GM18511 (cell line): Measurements from ENCODE around the gene ENPP3.
"Not testable (repeated sequence)": the region's sequence is repeated elsewhere in the genome, so short reads cannot be mapped to it uniquely, and the experiment has no call there.

ENCODE experiments used
- ATAC-seq: cut with Tn5 transposase; IDR thresholded peaks from one replicate; pipeline ENCODE4 v1.9.1; 2021; ENCODE audit warnings: mild to moderate bottlenecking, moderate library complexity; ENCODE audit not compliant: unreplicated experiment

ENPP3 gene

DNA sequence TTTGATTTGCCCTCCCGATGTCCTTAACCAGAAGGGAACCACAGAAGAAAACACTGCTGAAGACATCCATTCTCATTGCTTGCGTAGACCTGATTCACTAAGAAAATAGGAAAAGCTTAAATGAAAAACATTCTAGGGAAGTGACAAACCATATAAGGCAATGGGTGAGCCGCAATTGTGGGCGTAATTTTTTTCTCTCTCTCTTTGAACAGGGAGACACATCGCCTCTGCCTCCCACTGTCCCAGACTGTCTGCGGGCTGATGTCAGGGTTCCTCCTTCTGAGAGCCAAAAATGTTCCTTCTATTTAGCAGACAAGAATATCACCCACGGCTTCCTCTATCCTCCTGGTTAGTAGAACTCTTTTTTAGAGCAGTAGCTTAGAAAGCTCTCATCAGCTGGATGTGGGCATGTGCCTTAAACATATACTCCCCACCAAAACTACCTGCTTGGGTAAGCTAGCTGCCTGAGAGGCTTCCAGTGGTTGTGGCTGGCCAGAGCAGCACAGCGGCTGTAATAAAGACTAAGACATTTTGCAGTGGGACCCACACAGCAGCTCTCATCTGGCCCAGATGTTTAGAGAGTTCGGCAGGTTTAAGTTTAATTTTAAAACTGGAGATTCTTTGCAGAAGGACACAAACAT lies 96.4 kb downstream of the ENPP3 start:
- no peak for ATAC-seq

DNA sequence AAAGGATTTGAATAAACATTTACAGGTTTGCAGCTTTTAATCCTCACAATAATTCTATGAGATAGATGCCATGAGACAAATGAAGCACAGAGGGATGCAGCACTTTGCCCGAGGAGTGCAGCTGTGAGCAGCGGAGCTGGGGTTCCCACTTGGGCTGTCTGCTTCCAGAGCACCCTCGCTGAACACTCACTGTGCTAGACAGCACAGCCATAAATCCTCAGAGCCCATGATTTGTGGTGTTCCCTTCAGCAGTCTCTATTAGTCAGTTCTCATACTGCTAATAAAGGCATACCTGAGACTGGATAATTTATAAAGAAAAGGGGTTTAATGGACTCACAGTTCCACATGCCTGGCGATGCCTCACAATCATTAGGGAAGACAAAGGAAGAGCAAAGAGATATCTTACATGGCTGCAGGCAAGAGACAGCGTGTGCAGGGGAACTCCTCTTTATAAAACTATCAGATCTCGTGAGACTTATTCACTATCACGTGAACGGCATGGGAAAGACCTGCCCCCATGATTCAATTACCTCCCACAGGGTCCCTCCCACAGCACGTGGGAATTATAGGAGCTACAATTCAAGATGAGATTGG lies 99.0 kb downstream of the ENPP3 start:
- ATAC-seq = no peak

DNA sequence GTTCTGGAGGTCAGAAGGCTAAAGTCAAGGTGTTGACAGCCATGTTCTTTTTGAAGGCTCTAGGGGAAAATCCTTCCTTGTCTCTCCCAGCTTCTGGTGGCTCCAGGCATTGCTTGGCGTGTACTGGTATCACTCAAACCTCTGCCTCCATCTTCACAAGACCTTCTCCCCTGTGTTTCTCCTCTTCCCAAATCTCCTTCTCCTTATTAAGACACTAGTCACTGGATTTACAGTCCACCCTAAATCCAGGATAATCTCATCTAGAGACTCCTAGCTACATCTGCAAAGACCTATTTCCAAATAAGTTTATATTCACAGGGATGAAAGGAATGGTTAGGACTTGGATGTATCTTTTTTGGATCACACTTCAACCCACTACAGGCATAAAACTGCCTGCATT lies 99.7 kb downstream of the ENPP3 start:
- ATAC-seq = no peak

DNA sequence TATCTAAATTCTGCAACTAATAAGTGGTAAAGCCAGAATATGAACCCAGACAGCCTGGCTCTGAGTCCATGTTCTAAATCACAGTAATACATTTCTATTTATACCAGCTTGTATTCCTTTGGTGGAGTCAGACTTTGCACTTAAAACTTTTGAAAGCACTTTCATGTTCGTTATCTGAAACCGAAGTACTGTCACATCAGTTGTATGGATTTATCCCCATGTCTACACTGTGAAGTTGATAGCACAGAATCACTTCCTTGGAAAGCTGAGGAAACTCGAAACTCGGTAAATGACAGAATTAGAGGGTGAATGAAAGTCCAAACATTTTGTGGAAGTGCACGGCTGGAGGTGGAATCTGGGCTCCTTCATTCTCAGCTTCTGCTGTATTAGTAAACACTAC lies 102.0 kb downstream of the ENPP3 start:
- ATAC-seq = no peak

DNA sequence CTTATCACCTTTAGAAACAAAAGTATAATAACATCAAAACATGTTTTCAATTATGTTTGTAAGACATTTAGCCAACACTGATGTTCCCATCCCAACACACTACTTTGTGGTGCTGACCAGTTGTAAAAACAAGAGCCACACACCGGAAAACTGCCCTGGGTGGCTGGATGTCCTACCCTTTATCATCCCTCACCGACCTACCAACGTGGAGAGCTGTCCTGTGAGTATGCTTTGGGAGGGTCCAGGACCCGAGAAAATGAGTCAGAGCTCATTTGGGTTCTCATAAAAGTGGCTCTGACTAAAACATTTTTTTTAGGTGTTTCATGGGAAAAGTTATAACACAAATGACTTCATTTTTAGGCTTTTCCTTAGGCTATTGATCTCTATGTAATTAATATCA lies 103.1 kb downstream of the ENPP3 start:
- ATAC-seq = no peak

DNA sequence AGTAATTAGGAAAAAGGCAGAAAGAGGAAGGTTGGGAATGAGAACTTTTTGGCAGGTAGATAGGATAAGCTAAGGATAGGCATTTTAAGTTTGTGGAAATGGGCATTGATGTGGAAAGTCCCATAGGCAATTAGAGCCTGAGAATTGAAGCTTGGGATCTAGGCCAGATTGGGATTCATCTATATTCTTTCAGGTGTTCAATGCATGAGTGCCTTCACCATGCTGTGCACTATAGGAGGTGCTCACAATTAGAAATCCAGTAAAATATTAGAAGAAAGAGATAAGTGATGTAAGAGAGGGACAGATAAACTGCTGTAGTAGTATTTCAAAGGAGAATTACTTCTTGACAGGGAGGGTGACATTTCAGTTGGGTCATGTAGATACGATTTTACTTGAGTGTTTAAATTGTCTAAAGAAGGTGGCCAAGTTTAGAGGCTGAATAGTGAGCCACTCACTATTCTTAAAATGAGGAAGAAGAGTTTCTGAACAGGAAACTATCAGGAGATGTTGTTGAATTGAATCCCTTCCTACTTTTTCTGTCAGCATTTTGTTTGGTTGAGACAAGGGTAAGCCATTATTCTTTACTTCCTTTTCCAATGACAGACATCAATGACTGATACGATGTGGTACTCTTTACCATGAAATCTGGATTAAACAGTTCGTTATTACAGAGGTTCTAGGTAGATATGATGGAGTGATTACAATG lies 104.7 kb downstream of the ENPP3 start:
- no peak for ATAC-seq

DNA sequence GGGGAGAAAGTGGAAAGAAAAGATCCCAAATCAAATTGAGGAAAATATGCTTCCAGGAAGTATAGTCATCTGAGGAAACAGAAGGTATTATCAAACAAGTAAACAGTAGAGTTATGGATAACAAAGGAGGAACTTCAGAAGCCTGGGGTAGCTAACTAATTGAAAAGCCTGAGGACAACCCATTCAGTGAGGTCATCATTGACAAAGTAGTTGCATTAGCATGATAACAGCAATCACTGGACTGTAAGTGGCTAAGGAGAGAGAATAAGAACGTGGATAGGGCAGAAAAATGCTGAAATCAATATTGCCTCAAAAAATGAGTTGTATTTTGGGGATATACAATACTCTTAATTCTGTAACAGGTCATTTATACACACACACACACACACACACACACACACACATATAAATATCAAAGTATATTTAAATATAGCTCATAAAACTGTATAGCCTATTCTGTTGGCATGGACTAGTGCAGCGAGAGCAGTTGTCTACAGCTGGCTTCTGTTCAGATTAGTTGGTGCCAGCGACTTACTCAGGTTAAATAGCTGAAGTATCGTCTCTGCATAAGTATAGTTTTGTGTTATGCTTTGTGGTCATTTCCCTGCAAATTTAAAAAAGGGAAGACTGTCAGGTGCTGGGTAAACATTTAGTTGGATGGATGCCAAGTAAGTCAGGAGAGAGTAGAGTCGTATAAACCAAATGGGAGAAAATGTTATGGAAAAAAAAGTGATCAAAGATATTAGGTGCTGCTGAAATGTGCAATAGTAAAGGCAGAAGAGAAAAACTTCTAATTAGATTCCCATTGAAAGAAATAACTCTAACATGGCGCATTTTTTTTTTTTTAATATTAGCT lies 107.6 kb downstream of the ENPP3 start:
- ATAC-seq = no peak

DNA sequence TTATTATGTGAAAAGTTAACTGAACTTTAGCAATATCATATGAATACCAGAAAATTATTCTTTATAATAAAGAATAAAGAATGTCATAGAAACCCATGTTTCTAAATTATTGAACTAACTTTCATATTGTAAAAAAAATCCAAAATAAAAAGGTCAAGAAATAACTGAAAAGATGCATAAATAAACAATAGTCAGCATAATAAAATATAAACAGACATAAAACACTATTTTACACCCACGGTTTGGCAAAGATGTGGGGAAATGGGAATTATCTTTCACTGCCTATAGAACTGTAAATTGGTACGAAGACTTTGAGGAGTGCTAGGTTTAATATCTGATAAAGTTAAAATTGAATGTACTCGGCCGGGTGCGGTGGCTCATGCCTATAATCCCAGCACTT lies 108.4 kb downstream of the ENPP3 start:
- ATAC-seq = no peak

DNA sequence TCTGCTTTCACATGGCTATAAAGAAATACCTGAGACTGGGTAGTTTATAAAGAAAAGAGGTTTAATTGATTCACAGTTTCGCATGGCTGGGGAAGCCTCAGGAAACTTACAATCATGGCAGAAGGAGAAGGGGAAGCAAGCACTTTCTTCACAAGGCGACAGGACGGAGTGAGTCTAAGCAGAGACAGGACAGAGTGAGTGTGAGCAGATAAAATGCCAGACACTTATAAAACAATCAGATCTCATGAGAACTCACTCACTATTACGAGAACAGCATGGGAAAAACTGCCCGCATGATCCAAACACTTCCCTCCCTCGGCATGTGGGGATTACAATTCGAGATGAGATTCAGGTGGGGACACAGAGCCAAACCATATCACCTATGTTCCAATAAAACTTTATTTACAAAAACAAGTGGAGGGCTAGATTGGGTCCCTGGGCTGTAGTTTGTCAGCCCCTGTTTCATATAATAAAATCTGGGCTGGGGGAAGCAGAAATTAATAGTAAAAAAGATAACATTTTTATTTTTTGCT lies 110.8 kb downstream of the ENPP3 start:
- ATAC-seq = no peak

DNA sequence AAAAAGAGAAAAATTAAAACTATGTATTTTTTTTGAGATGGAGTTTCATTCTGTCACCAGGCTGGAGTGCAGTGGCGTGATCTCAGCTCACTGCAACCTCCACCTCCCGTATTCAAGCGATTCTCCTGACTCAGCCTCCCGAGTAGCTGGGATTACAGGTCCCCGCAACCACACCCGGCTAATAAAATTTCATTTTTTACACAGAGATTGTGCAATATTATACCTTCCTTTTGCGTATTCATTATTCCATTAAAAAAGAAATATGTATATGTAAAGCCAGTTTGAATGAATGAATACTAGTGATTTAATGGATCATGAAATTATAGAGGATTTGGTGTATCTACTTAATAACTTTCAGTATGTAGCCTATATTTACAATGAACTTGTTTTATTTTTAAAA lies 111.9 kb downstream of the ENPP3 start:
- no peak for ATAC-seq

DNA sequence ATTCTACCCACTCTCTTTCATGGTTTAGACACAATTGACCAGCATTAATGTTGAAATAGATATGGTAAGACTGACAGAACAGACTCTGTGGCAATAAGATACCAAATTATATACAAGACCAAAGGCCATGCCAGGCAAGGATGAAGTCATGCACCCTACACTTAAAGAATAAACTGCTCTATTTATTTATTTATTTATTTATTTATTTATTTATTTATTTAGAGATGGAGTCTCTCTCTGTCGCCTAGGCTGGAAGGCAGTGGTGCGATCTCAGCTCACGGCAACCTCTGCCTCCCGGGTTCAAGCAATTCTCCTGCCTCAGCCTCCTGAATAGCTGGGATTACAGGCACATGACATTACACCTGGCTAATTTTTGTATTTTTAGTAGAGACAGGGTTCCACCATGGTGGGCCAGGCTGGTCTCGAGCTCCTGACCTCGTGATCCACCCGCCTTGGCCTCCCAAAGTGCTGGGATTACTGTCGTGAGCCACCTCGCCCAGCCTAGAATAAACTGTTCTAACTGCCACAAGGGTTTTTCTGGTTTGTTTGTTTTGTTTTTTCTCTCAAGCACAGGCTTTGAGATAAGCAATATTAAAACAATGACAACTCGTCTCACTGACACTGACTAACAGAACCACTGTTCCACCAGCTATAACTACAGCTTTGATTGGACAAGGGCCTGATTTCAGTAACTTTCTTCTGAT lies 114.1 kb downstream of the ENPP3 start:
- ATAC-seq = not testable (repeated sequence)

DNA sequence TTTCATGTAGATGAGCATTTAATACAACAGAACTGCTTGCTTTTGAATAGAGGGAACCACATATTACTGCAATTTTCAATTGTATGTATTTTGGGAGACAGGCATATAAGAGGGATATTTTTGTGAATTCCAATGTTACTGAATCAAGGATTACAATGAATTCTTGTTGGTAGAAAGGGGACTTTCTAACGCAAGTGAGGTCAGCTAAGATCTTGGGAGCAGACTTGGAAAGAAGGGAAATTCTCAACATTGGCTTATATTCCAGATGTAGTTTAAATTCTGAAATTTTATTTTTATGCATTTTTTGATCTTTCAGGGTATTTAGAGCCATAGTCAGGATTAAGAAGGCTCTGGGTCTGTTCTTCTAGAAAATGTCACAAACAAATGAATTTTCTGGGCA lies 117.0 kb downstream of the ENPP3 start:
- ATAC-seq = no peak

DNA sequence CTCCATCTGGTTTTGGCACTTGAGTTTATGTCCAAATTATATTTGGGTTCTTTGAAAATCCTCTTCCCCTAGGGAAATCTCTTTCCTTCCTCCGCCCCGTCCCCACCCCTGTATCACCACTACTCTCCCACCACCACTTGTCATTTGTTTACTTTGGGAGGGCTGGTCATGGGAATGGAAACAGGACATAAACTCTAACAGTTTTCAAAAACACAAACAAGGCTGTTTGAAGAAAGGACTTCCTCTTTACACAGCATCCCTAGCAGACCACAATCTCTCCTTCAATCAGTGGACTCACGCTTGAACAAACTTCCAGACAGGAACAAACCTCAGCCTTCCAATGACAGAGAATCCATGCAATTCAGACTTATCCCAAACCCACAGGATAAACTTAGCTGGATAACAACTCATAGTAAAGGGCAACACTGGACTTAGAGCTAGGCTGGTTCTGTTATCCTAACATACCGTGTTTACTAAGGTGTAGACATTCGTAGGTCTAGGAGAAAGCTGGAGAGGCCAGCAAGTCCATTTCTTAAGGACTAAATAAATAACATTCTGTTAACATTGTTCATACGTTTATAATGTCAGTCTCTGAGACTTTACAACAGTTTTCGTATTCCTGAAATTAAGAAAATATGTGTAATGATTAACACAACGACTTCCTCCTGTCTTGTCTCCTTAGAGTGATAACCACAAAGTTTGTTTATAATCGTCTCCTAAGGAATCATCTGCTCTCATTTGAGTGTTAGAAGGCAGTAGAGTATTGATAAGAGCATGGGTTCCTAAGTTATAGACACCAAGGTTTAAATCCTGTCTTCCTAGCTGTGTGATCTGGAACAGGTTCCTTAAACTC lies 117.8 kb downstream of the ENPP3 start:
- no peak for ATAC-seq

DNA sequence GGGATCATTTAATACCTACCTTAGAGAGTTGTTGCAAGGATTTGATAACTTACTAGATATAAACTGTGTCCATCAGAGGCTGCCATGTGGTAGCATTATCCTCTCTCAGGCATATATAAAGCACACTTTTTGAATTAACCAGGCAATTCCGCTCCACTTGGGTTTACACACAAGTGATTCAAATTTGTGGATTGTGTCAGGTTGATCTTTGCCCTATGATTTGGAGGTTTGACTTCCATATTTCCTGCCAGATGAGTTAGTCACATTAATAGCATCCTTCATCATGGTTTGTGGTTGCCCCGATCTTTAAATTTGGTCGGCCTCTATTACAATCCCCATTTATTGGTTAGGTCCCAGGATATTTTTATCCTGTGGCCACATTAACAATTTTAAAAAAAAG lies 118.5 kb downstream of the ENPP3 start:
- no peak for ATAC-seq

DNA sequence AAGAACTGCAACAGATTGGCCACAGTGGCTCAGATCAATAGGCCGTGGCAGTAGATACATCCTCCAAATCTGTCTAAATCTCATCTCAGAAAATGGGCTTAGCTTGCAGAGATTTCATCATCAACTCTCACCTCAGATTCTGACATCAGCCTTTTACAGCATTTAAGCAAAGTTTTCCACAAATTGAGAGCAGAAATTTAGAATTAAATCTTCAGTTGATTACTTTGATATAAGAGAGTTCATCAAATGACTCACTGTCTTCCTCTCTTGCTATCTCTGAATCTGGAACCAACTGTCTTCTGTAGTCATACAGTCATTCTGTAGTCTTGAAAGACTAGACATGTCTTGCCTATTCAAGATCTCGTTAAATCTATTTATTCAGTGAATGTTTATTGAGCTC lies 118.9 kb downstream of the ENPP3 start:
- no peak for ATAC-seq

DNA sequence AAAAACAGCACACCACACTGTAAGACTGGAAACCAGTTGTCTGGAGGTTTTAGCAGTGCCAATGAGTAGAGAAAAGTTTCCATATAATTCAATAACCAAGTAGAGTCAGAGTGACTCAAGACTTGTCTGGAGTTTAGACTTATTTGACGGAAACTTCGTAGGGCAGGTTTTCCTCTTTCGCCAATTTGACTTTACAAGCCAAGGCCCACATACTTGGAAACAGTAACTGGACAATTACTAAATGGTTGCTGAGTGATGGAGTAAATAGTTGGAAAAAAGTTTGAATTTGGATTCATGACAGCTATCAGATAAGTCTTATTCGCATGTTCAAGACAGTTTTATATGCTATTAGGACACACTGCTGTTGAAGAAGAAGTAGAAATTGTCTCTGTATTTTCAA lies 121.8 kb downstream of the ENPP3 start:
- ATAC-seq = no peak

DNA sequence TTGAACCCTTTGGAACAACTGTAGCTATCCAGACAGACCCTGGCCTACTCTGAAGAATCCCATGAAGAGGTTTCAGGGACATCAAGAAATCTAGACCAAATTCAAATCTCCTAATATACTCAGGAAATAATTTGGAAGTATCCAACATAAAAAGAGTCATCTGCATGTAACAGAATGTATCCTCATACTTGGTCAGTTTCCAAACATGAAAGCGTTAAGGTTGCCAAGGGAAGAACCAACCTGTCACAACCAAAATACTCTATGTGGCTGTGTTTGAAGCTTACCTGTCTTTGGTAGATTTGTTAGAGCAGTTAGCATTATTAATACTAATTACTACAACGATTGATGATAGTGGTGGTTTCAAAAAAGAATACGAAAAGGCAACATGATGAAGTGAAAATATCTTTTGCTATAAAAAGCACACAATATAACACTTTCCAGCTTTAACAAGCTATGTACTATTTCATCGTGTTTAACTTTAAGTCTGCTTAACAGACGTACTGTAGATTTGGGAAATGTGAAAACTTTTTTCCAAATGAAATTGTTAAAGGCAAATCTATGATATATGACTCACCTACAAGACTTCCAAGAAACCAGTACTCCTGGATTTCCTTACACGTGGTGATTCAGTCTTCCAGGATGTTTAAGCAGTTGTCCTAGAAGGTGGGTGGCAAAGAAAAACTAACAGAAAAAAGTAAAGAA lies 124.1 kb downstream of the ENPP3 start:
- no peak for ATAC-seq

DNA sequence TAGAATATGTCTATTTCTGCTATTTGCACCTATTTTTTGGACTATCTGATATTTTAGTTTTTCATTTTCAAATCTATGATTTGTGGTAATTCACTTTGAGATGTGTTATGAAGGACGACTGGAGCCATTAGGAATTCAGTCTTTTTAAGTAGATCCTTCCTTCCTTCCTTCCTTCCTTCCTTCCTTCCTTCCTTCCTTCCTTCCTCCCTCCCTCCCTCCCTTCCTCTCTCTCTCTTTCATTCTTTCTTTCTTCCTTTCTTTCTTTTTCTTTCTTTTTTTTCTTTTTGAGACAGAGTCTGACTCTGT lies 124.6 kb downstream of the ENPP3 start:
- no peak for ATAC-seq

DNA sequence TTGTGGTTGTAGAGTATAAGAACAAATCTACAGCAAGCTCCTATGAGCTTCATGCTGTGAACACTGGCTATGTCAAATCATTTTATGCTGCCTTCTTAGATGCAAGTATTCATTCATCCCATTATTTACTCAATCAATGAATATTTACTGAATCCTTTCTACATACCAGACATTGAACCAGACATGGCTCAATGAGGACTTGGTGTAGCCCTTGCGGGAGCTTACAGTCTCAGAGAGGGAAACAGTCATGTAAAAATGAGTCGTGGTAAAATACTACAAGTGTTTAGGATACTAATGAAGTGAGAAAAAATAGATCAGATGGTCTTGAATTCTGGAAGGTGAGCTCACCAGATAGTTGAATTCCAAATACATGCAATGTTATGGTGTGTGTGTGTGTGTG lies 125.9 kb downstream of the ENPP3 start:
- no peak for ATAC-seq
